Measurements from ENCODE around the gene STAU1. TPM values are rescaled to one million over a fixed set of nuclear protein-coding genes. Genes with fewer than 3 reads are reported as not detected.
"Not testable (repeated sequence)": the region's sequence is repeated elsewhere in the genome, so short reads cannot be mapped to it uniquely, and the experiment has no call there.

STAU1 gene
- total RNA-seq, 1 donor from 2014 or later: 79.7 TPM

DNA sequence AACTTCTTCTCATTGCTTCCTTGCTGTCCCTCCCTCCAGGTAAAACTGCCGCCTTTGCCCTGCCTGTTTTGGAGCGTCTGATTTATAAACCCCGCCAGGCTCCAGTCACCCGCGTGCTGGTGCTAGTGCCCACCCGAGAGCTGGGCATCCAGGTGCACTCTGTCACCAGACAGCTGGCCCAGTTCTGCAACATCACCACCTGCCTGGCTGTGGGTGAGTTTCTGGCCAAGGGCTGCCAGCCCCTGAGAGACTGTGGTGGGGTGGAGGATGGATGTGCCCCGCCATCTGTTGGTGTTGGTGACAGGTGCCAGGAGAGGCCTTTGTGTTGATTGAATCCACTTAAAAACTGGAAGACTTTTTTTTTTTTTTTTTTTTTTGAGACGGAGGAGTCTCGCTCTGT, 40.5 kb upstream of the STAU1 start:
- Mint-ChIP-seq H3K4me1 (ENCODE audit: low read depth, unreplicated experiment) (peaks cover 22% of the 10 kb centered on the region), H3K27ac (ENCODE audit: unreplicated experiment) (peak overlapping the region; percentile 79), H3K36me3 (ENCODE audit: unreplicated experiment) (no peaks in the 10 kb centered on the region), H3K9me3 (ENCODE audit: unreplicated experiment) (peaks cover 8% of the 10 kb centered on the region), H3K27me3 (ENCODE audit: unreplicated experiment) (peaks cover 2% of the 10 kb centered on the region), H3K4me3 (ENCODE audit: unreplicated experiment) (no peak overlapping the region)
- no peak for DNase-seq
- TF ChIP-seq, protein P1, sequence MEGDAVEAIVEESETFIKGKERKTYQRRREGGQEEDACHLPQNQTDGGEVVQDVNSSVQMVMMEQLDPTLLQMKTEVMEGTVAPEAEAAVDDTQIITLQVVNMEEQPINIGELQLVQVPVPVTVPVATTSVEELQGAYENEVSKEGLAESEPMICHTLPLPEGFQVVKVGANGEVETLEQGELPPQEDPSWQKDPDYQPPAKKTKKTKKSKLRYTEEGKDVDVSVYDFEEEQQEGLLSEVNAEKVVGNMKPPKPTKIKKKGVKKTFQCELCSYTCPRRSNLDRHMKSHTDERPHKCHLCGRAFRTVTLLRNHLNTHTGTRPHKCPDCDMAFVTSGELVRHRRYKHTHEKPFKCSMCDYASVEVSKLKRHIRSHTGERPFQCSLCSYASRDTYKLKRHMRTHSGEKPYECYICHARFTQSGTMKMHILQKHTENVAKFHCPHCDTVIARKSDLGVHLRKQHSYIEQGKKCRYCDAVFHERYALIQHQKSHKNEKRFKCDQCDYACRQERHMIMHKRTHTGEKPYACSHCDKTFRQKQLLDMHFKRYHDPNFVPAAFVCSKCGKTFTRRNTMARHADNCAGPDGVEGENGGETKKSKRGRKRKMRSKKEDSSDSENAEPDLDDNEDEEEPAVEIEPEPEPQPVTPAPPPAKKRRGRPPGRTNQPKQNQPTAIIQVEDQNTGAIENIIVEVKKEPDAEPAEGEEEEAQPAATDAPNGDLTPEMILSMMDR (IDR thresholded peaks at IDR 0.05; ENCODE audit: partially characterized antibody, unreplicated experiment): no peak

DNA sequence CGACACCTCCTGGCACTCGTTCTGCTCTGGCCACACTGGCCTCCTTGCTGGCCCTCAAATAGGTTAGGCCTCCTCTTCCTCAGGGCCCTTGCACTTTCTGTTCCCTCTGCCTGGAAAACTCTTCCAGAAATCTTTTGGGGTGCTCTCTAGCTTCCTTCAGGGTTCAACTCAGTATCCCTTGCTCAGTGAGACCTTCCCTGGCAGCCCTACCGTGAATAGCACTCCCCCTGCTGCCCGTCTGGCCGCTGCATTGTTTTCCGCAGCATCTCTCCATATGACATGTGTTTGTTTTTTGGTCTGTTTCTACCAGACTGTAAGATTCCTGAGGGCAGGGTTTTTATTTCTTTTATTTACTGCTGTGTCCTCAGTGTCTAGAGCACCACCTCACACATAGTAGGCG, 37.8 kb upstream of the STAU1 start:
- Mint-ChIP-seq H3K27me3 (ENCODE audit: unreplicated experiment) (peaks cover 2% of the 10 kb centered on the region), H3K36me3 (ENCODE audit: unreplicated experiment) (no peaks in the 10 kb centered on the region), H3K9me3 (ENCODE audit: unreplicated experiment) (peaks cover 8% of the 10 kb centered on the region), H3K27ac (ENCODE audit: unreplicated experiment) (no peak overlapping the region), H3K4me3 (ENCODE audit: unreplicated experiment) (no peak overlapping the region), H3K4me1 (ENCODE audit: low read depth, unreplicated experiment) (peaks cover 16% of the 10 kb centered on the region)
- DNase-seq: no peak
- TF ChIP-seq, protein P1 (IDR thresholded peaks at IDR 0.05; ENCODE audit: partially characterized antibody, unreplicated experiment): no peak

DNA sequence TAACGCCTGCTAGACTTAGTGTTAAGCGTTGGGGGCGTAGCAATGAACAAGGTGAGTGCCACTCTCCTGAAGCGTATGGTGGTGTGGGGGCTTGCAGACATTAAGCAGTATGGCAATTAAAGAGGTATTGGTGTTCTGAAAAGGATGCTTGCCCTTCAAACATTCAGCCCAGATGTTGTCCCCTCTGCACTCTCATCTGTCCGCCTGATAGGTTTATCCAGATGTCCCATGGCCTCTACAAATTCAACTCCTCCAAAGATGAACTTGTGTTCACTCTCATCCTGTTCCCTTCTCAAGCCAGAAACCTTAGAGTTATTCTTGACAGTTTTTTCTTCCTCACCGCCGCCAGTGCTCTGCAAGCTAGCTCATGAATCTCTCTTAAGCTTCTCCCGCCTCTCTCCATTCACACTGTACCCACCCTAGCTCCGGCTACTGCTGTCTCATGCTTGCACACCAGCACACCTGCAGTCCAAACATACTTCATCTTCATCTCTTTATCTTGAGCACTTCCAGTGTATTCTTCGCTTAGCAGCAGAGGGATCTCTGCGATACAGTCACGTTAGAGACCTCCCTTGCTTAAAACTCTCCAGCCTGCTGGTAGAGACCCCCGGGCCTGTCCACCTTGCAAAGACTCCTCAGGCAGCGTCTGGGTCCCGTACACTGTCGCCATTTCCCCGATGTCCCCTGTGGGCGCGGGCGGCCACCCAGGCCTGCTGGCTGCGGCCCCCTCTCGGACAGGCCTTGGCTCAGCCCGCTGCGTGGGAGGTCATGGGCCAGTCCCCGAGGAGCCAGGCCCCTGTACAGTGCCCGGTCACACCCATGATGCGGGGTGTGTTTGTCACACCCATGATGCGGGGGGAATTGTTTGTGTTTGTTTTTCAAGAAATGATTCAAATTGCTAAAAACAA, 32.0 kb upstream of the STAU1 start:
- Mint-ChIP-seq H3K27me3 (ENCODE audit: unreplicated experiment) (peaks cover 11% of the 10 kb centered on the region), H3K27ac (ENCODE audit: unreplicated experiment) (peak overlapping the region; percentile 89), H3K9me3 (ENCODE audit: unreplicated experiment) (peaks cover 7% of the 10 kb centered on the region), H3K4me1 (ENCODE audit: low read depth, unreplicated experiment) (peaks cover 6% of the 10 kb centered on the region), H3K36me3 (ENCODE audit: unreplicated experiment) (no peaks in the 10 kb centered on the region), H3K4me3 (ENCODE audit: unreplicated experiment) (peak overlapping the region; percentile 97)
- DNase-seq: no peak
- TF ChIP-seq, protein P1 (IDR thresholded peaks at IDR 0.05; ENCODE audit: partially characterized antibody, unreplicated experiment): no peak

DNA sequence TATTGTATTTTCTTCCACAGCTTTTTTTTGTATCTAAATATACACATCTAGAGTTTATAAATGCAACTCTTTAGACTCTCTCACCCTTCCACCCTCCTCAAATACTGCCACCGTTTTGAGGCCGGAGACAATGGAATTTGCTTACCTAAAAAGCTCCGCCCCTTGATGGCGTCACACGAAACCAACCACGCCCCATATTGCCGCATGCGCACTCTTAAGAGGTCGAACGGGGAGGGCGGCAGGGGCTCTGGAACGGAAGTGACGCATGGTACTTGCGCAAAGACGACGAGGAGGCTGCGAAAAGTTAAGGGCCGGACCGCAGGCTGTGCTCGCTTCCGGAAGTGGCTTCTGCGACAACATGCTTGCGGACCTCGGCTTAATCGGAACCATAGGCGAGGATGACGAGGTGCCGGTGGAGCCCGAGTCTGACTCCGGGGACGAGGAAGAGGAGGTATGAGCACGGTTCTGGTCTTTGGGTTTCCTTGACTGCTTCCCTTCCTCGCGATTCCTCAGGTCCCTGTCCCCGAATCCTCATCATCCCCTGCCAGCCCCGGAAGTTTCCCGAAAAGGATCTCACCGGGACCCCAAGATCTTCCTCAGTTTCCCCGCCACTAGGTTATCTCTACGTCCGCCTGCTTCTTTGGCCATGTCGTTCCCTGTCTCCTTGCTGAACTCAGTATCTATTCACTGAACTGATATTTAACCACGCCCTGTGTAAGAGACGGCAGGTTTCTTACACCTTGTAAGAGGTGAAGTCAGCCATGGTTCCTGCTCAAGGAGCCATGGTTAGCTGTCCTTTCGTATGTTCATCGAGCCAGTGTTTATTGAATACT, 31.2 kb upstream of the STAU1 start, which contains the start of gene DDX27:
Gene DDX27 (plus strand): TSS at position 326 of the 833 bp plus-strand sequence. CDS start 33 bp downstream, at position 359.
- Mint-ChIP-seq H3K27me3 (ENCODE audit: unreplicated experiment) (peaks cover 11% of the 10 kb centered on the region), H3K27ac (ENCODE audit: unreplicated experiment) (peak within 1 kb of the TSS; percentile 89), H3K9me3 (ENCODE audit: unreplicated experiment) (peaks cover 7% of the 10 kb centered on the region), H3K4me3 (ENCODE audit: unreplicated experiment) (peak within 1 kb of the TSS; percentile 97), H3K4me1 (ENCODE audit: low read depth, unreplicated experiment) (peaks cover 6% of the 10 kb centered on the region), H3K36me3 (ENCODE audit: unreplicated experiment) (no peaks in the 10 kb centered on the region)
- TF ChIP-seq, protein P1 (IDR thresholded peaks at IDR 0.05; ENCODE audit: partially characterized antibody, unreplicated experiment): no peak
- DNase-seq: peak; percentile 94

DNA sequence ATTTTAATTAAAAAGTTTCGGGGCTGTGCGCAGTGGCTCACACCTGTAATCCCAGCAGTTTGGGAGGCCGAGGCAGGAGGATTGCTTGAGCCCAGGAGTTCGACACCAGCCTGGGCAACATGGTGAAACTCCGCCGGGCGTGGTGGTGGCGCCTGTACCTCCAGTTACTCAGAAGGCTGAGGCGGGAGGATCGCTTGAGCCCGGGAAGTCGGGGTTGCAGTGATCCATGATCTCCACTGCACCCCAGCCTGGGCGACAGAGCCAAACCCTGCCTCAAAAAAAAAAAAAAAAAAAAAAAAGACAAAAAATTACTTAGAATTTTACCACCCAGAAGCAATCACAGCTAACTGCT, 30.6 kb upstream of the STAU1 start:
- Mint-ChIP-seq H3K27me3 (ENCODE audit: unreplicated experiment) (peaks cover 11% of the 10 kb centered on the region), H3K4me3 (ENCODE audit: unreplicated experiment) (peak overlapping the region; percentile 97), H3K27ac (ENCODE audit: unreplicated experiment) (peak overlapping the region; percentile 89)
- not testable (repeated sequence) for H3K4me1 Mint-ChIP-seq (ENCODE audit: low read depth, unreplicated experiment); DNase-seq; H3K36me3 Mint-ChIP-seq (ENCODE audit: unreplicated experiment); H3K9me3 Mint-ChIP-seq (ENCODE audit: unreplicated experiment)

Measured in glutamatergic neuron (in vitro differentiated cells).